Measurements from ENCODE around the gene VWA1.

GRCh38 chr1:1422465-1423244 lies 12.8 kb upstream of the VWA1 start:
- TF ChIP-seq CTCF (conservative IDR thresholded peaks at IDR 0.05) (no peak), ZFX (IDR thresholded peaks at IDR 0.05) (no peak)
